HepG2 (cell line): ENCODE results near the gene ZMYND10. TPM values are rescaled to one million over a fixed set of nuclear protein-coding genes. Genes with fewer than 3 reads are reported as not detected.
A peak's percentile ranks its signal among the peaks of the same experiment; 100 is the strongest.

Experiments
- ATAC-seq: fragments of 200-7000 bp; cut with Tn5 transposase; 3 replicates; pipeline ENCODE4 v1.9.1; 2020; ENCODE audit warnings: mild to moderate bottlenecking, moderate library complexity
- BruUV-seq: library from RNA; stranded (reverse); fragments of 400-500 nt; replicated peaks from 2 replicates; lab custom pipeline; 2021; lab: Mats Ljungman, UMichigan
- CTCF ChIA-PET: fragments of 300-600 bp; formaldehyde crosslinking; extraction: SDS; loops from one replicate; lab custom pipeline; 2021; ENCODE audit warnings: low total read pairs, inconsistent platforms, low intra/inter-chr PET ratio; lab: Yijun Ruan, JAX
- POLR2A ChIA-PET: fragments of 350-600 bp; sonication (Branson Sonifier 250); formaldehyde crosslinking; loops from one replicate; lab custom pipeline; 2020; ENCODE audit warnings: antibody characterized with exemption, inconsistent platforms; lab: Yijun Ruan, JAX
- DNase-seq: peaks from one replicate; pipeline ENCODE4 v3.0.0-alpha.2; 2015; ENCODE audit warnings: low spot score
- FAIRE-seq: peaks from 3 replicates; lab custom pipeline; 2011; peaks lifted over from hg19 to GRCh38; lab: Jason Lieb, UNC
- H2AFZ ChIP-seq: one replicate; pipeline ENCODE4 v1.6.1; 2011; ENCODE audit warnings: low read length, inconsistent platforms
- H3K27ac ChIP-seq: fragments of 300-600 bp; 3 replicates; pipeline ENCODE4 v1.8.0; 2011; ENCODE audit warnings: mixed run types, mild to moderate bottlenecking, mixed read lengths, low read length, inconsistent platforms; ENCODE audit not compliant: insufficient read depth; ENCODE audit errors: extremely low read length
- H3K27me3 ChIP-seq, 2 experiments: fragments of 200-600 bp in 1 of 2; 2 replicates in 1 of 2; 3 replicates in 1 of 2; pipeline versions ENCODE4 v1.6.0 to v1.8.0; 2011; ENCODE audit warnings: low read length in 2 of 2, mild to moderate bottlenecking in 2 of 2, moderate library complexity in 2 of 2, inconsistent platforms in 1 of 2; ENCODE audit not compliant: insufficient read depth in 2 of 2, control insufficient read depth in 1 of 2
- H3K36me3 ChIP-seq, 2 experiments: fragments of 200-600 bp in 1 of 2; replicated peaks in 1 of 2; 2 replicates in 1 of 2; 3 replicates in 1 of 2; pipeline versions ENCODE4 v1.5.1 to v1.8.0; 2011; ENCODE audit warnings: low read length in 2 of 2, inconsistent platforms in 1 of 2; ENCODE audit not compliant: insufficient read depth in 2 of 2, control insufficient read depth in 1 of 2
- H3K4me1 ChIP-seq: 2 replicates; pipeline ENCODE4 v1.5.1; 2012; ENCODE audit warnings: low read length, inconsistent platforms; ENCODE audit not compliant: insufficient read depth
- H3K4me2 ChIP-seq: 2 replicates; pipeline ENCODE4 v1.6.0; 2011; ENCODE audit warnings: low read depth, low read length, inconsistent platforms
- H3K4me3 ChIP-seq, 3 experiments: fragments of 200-600 bp in 1 of 3; sonication (generic), shearing (Covaris generic) in 1 of 3; replicated peaks in 1 of 3; 2 replicates each; pipeline ENCODE4 v1.5.1; 2011 to 2016; ENCODE audit warnings: low read length in 3 of 3, inconsistent platforms in 2 of 3, low read depth in 2 of 3, mild to moderate bottlenecking in 2 of 3, control low read depth in 1 of 3, mixed read lengths in 1 of 3; ENCODE audit not compliant: insufficient read depth in 1 of 3
- H3K79me2 ChIP-seq: one replicate; pipeline ENCODE4 v1.6.1; 2011; ENCODE audit warnings: low read length, inconsistent platforms; ENCODE audit not compliant: insufficient read depth
- H3K9ac ChIP-seq: 2 replicates; pipeline ENCODE4 v1.6.0; 2011; ENCODE audit warnings: mild to moderate bottlenecking, low read depth, low read length, inconsistent platforms; ENCODE audit not compliant: insufficient read depth
- H3K9me3 ChIP-seq: 2 replicates; pipeline ENCODE4 v1.5.1; 2012; ENCODE audit warnings: mild to moderate bottlenecking, low read length
- H4K20me1 ChIP-seq: 2 replicates; pipeline ENCODE4 v1.6.0; 2011; ENCODE audit warnings: inconsistent platforms, mild to moderate bottlenecking, low read length, moderate library complexity; ENCODE audit not compliant: insufficient read depth
- CTCF ChIP-seq: sonication (generic); formaldehyde crosslinking; IDR thresholded peaks from 2 replicates; pipeline ENCODE4 v1.5.0; 2020; ENCODE audit warnings: mild to moderate bottlenecking, missing genetic modification reagents, moderate library complexity
- MAFF ChIP-seq: IDR thresholded peaks from 2 replicates; pipeline ENCODE4 v1.6.1; 2011; ENCODE audit warnings: low read depth, low read length, improper control_type of control experiment
- MAFK ChIP-seq, 2 experiments: IDR thresholded peaks in 1 of 2; conservative IDR thresholded peaks in 1 of 2; 2 replicates each; pipeline ENCODE4 v1.6.1; 2011; ENCODE audit warnings: improper control_type of control experiment in 2 of 2, low read length in 2 of 2
- SMYD3 ChIP-seq: sonication (generic); formaldehyde crosslinking; IDR thresholded peaks from 2 replicates; pipeline ENCODE4 v1.8.1; 2023; ENCODE audit warnings: mild to moderate bottlenecking, missing genetic modification reagents
- ZNF253 ChIP-seq: sonication (generic); formaldehyde crosslinking; IDR thresholded peaks from 2 replicates; pipeline ENCODE4 v1.8.0; 2022; ENCODE audit warnings: mild to moderate bottlenecking, missing genetic modification reagents, borderline replicate concordance
- WGBS: methylation state at CpG from one replicate; pipeline ENCODE4 v1.1.6; 2017; ENCODE audit warnings: low lambda C conversion rate; 5-methylcytosine and 5-hydroxymethylcytosine counted together
- in situ Hi-C: cut with HindIII; loops from 2 replicates; pipeline ENCODE4 v1.10.0; 2017; ENCODE audit warnings: low pct_unique_long_range_greater_than_20kb; ENCODE audit not compliant: extremely low pct_ligation_motif_present
- intact Hi-C: fragments of 100-400 bp; cut with micrococcal nuclease; formaldehyde crosslinking; loops from one replicate; pipeline ENCODE4 v1.10.0; 2022; ENCODE audit not compliant: unreplicated experiment
- polyA plus RNA-seq, 8 experiments: library from polyadenylated mRNA; depleted of rRNA in 3 of 8; stranded (reverse) in 7 of 8; unstranded in 1 of 8; fragments of >200 nt; fragmentation: Illumina TruSeq in 4 of 8; extraction: Trizol in 4 of 8; gene quantifications; 2 replicates each; pipeline versions ENCODE4 v1.2.1 to v1.2.3, GENCODE V29; 2011 to 2016; ENCODE audit warnings: low read depth in 4 of 8, missing spikeins in 1 of 8, mixed read lengths in 1 of 8; ENCODE audit not compliant: insufficient read depth in 1 of 8
- total RNA-seq, 5 experiments: library from RNA; depleted of rRNA; stranded (reverse); fragments of >200 nt; fragmentation: Illumina TruSeq; extraction: Trizol; gene quantifications; 2 replicates each; pipeline ENCODE4 v1.2.3, GENCODE V29; 2016; ENCODE audit warnings: low read depth in 1 of 5

The ZMYND10 gene
- total and polyA plus RNA-seq, 2 of the 13 experiments (the other 11 are each of a cell fraction or from before 2014, with no cell fraction given), result 0.60 to 0.74 TPM

DNA sequence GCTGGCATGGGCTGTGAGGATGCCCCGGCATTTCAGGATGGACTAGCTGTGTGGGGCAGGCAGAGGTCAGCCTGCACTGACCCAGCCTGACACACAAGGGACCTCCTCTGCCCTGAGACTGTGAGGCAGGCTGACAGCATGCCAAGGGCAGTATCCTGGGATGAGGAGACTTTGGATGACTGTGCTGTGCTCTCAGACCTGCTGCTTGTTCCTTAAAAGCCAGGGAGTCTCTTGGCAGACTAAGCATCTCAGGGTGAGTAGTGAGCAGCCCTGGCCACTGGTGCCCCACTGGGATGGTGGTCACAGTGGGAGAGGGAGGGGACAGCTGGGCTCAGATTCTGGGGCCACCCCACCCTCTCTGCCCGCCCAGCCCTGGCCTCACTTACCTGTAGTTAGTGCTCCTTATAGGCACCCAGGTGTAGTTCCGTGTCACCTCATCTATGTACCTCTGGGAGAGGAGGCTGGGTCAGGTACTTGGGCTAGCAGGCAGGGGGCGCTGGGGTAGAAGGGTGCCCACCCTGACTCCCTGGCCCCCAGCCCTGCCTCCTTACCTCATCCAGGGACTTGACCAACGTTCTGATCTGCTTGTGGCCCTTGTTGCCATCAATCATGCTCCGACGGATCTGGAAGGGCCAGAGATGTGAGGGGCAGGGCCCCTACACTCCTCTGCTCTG lies 29.9 kb upstream of the ZMYND10 start:
- H3K9ac ChIP-seq, result no peak overlapping the region
- H3K4me2 ChIP-seq, result no peak overlapping the region
- ChIA-PET CTCF (no interaction called here), POLR2A (no interaction called here)
- WGBS, result 15% methylated on average over 4 of the region's 7 CpGs
- no peak for FAIRE-seq
- no peaks in the 10 kb centered on the region for H3K79me2 ChIP-seq
- in situ Hi-C loops, result no loop called here
- H2AFZ ChIP-seq, result no peak overlapping the region
- no peaks in the 10 kb centered on the region for H3K36me3 ChIP-seq
- intact Hi-C loops, result no loop called here
- H3K27me3 ChIP-seq, result peaks cover 8 to 33% of the 10 kb centered on the region in 2 experiments; a peak in 4 of 5 replicates
- no peak overlapping the region for H3K27ac ChIP-seq
- no peaks in the 10 kb centered on the region for H3K9me3 ChIP-seq
- peaks cover 15% of the 10 kb centered on the region for H3K4me1 ChIP-seq
- peak; percentile 30 for ATAC-seq
- no peaks in the 10 kb centered on the region for H4K20me1 ChIP-seq
- TF ChIP-seq CTCF (CRISPR knock-in tag) (peak; percentile 46; the same call in 1 of the 2 replicates), SMYD3 (CRISPR knock-in tag) (no peak)
- no TSS peak for BruUV-seq
- H3K4me3 ChIP-seq, result no peak overlapping the region
- no peak for DNase-seq

GRCh38 chr3:50374363-50375257 lies 29.1 kb upstream of the ZMYND10 start:
- no peak overlapping the region for H2AFZ ChIP-seq
- peaks cover 15% of the 10 kb centered on the region for H3K4me1 ChIP-seq
- BruUV-seq, result no TSS peak
- H3K9ac ChIP-seq, result no peak overlapping the region
- DNase-seq (no peak), FAIRE-seq (no peak), ATAC-seq (no peak)
- H3K27me3 ChIP-seq, result peaks cover 9 to 37% of the 10 kb centered on the region in 2 experiments; a peak in 4 of 5 replicates
- no peaks in the 10 kb centered on the region for H3K36me3 ChIP-seq
- no peak overlapping the region for H3K27ac ChIP-seq
- H3K4me3 ChIP-seq, result no peak overlapping the region
- POLR2A ChIA-PET, result no interaction called here
- peak; percentile 28 to 40 for TF ChIP-seq MAFK (conservative IDR thresholded peaks at IDR 0.05 in 1 of 2, IDR thresholded peaks at IDR 0.05 in 1 of 2; ENCODE audit: low read length in 2 of 2)
- TF ChIP-seq ZNF253, result no peak
- 0 out of 2 replicates have a peak, but pooled peaks have one; percentile 32 for TF ChIP-seq MAFF
- in situ Hi-C loops (no loop called here), intact Hi-C loops (loop anchor here (5.0 kb wide), 1 partner anchor 143 kb away; no protein-coding TSS in a partner anchor)
- no peaks in the 10 kb centered on the region for H3K79me2 ChIP-seq
- no peak overlapping the region for H3K4me2 ChIP-seq
- H3K9me3 ChIP-seq, result no peaks in the 10 kb centered on the region
- 34% methylated on average over 10 of the region's 22 CpGs for WGBS
- H4K20me1 ChIP-seq, result no peaks in the 10 kb centered on the region
- CTCF ChIA-PET, result no interaction called here
